HCT116 (cell line): Measurements from ENCODE around the gene HMX3. TPM values are rescaled to one million over a fixed set of nuclear protein-coding genes. Genes with fewer than 3 reads are reported as not detected.

Source experiments
- ATAC-seq: fragments of 200-7000 bp; cut with Tn5 transposase; 2 replicates; pipeline ENCODE4 v1.9.1; 2020; ENCODE audit warnings: mild to moderate bottlenecking, moderate library complexity
- BruUV-seq: library from RNA; stranded (reverse); fragments of 400-500 nt; replicated peaks from 2 replicates; lab custom pipeline; 2021; lab: Mats Ljungman, UMichigan
- CTCF ChIA-PET: fragments of 300-600 bp; sonication (Branson Sonifier 250); formaldehyde crosslinking; loops from one replicate; lab custom pipeline; 2021; ENCODE audit warnings: antibody characterized with exemption; lab: Charles Lee
- POLR2A ChIA-PET: fragments of 300-600, 350-600 bp; sonication (Branson Sonifier 250); formaldehyde crosslinking; loops from one replicate; lab custom pipeline; 2021; ENCODE audit warnings: antibody characterized with exemption; lab: Charles Lee
- RAD21 ChIA-PET, 2 experiments: fragments of 300-600 bp; sonication (Branson Sonifier 250); formaldehyde crosslinking; loops; one replicate each; lab custom pipeline; 2023; ENCODE audit warnings: low total read pairs in 2 of 2; ENCODE audit not compliant: uncharacterized antibody in 2 of 2, unreplicated experiment in 2 of 2, low non-redundant PET in 1 of 2; lab: Charles Lee
- DNase-seq: peaks from one replicate; pipeline ENCODE4 v3.0.0-alpha.2; 2010; ENCODE audit warnings: low read depth, low spot score
- H2AFZ ChIP-seq: fragments of 200-600 bp; shearing (Covaris generic), sonication (generic); 2 replicates; pipeline ENCODE4 v1.6.1; 2017; ENCODE audit warnings: low read depth, mixed run types, mixed read lengths, antibody characterized with exemption, low read length; ENCODE audit not compliant: poor library complexity, severe bottlenecking
- H3K27ac ChIP-seq: 2 replicates; pipeline ENCODE4 v1.5.1; 2012; ENCODE audit warnings: low read depth, low read length
- H3K27me3 ChIP-seq: fragments of 200-600 bp; sonication (generic); 2 replicates; pipeline ENCODE4 v1.6.1; 2016; ENCODE audit warnings: mixed run types, low read length, mixed read lengths; ENCODE audit not compliant: insufficient read depth
- H3K36me3 ChIP-seq, 2 experiments: fragments of 200-500 bp in 1 of 2; fragments of 200-600 bp in 1 of 2; sonication (Bioruptor generic) in 1 of 2; sonication (generic) in 1 of 2; 2 replicates each; pipeline versions ENCODE4 v1.5.1 to v1.6.1; 2014 to 2016; ENCODE audit warnings: low read length in 2 of 2, inconsistent platforms in 1 of 2, mixed read lengths in 1 of 2, mixed run types in 1 of 2; ENCODE audit not compliant: insufficient read depth in 2 of 2, control insufficient read depth in 1 of 2
- H3K4me1 ChIP-seq, 2 experiments: fragments of 200-600 bp in 1 of 2; sonication (generic) in 1 of 2; 2 replicates each; pipeline versions ENCODE4 v1.5.1 to v1.6.1; 2012 to 2017; ENCODE audit warnings: low read length in 2 of 2, inconsistent platforms in 1 of 2, mild to moderate bottlenecking in 1 of 2, mixed read lengths in 1 of 2, mixed run types in 1 of 2, moderate library complexity in 1 of 2; ENCODE audit not compliant: insufficient read depth in 2 of 2, control insufficient read depth in 1 of 2
- H3K4me2 ChIP-seq: fragments of 200-600 bp; sonication (generic); 2 replicates; pipeline ENCODE4 v1.6.1; 2017; ENCODE audit warnings: mixed run types, low read length, mixed read lengths
- H3K4me3 ChIP-seq, 2 experiments: fragments of 200-600 bp in 1 of 2; sonication (generic) in 1 of 2; replicated peaks in 1 of 2; 2 replicates each; pipeline ENCODE4 v1.5.1; 2011 to 2016; ENCODE audit warnings: low read length in 2 of 2, control low read depth in 1 of 2, low read depth in 1 of 2, mild to moderate bottlenecking in 1 of 2, mixed read lengths in 1 of 2, mixed run types in 1 of 2
- H3K79me2 ChIP-seq: fragments of 200-600 bp; sonication (generic); 2 replicates; pipeline ENCODE4 v1.6.1; 2017; ENCODE audit warnings: mild to moderate bottlenecking, mixed run types, low read length, moderate library complexity, mixed read lengths; ENCODE audit not compliant: insufficient read depth
- H3K9ac ChIP-seq: fragments of 200-600 bp; sonication (generic); 2 replicates; pipeline ENCODE4 v1.6.1; 2016; ENCODE audit warnings: low read length, mixed read lengths
- H3K9me2 ChIP-seq: fragments of 200-600 bp; sonication (generic), shearing (Covaris generic); 2 replicates; pipeline ENCODE4 v1.6.1; 2017; ENCODE audit warnings: mixed run types, mild to moderate bottlenecking, moderate library complexity; ENCODE audit not compliant: insufficient read depth
- H3K9me3 ChIP-seq, 2 experiments: fragments of 200-500 bp in 1 of 2; fragments of 200-600 bp in 1 of 2; sonication (Bioruptor generic) in 1 of 2; sonication (generic) in 1 of 2; 2 replicates each; pipeline ENCODE4 v1.6.1; 2014 to 2017; ENCODE audit warnings: low read length in 2 of 2, mixed read lengths in 2 of 2, inconsistent platforms in 1 of 2, low read depth in 1 of 2, mild to moderate bottlenecking in 1 of 2, mixed run types in 1 of 2, moderate library complexity in 1 of 2; ENCODE audit not compliant: control insufficient read depth in 1 of 2, insufficient read depth in 1 of 2
- H4K20me1 ChIP-seq: fragments of 200-600 bp; sonication (generic), shearing (Covaris generic); 2 replicates; pipeline ENCODE4 v1.6.1; 2017; ENCODE audit warnings: mixed run types, mild to moderate bottlenecking, moderate library complexity; ENCODE audit not compliant: insufficient read depth
- ATF3 ChIP-seq: IDR thresholded peaks from 2 replicates; pipeline ENCODE4 v1.6.1; 2012
- CEBPB ChIP-seq: IDR thresholded peaks from 2 replicates; pipeline ENCODE4 v1.6.1; 2012; ENCODE audit warnings: low read depth
- CTCF ChIP-seq, 3 experiments: fragments of 200-600 bp in 1 of 3; sonication (generic) in 1 of 3; IDR thresholded peaks in 2 of 3; conservative IDR thresholded peaks in 1 of 3; 2 replicates each; pipeline ENCODE4 v1.5.1; 2012 to 2017; ENCODE audit warnings: low read depth in 2 of 3, low read length in 2 of 3, antibody characterized with exemption in 1 of 3, borderline replicate concordance in 1 of 3, control low read depth in 1 of 3, mild to moderate bottlenecking in 1 of 3, mixed read lengths in 1 of 3, mixed run types in 1 of 3, moderate library complexity in 1 of 3; ENCODE audit not compliant: insufficient read depth in 1 of 3
- EGR1 ChIP-seq: IDR thresholded peaks from 2 replicates; pipeline ENCODE4 v1.6.1; 2012; ENCODE audit warnings: low read depth
- EZH2 ChIP-seq: fragments of 200-600 bp; sonication (generic); IDR thresholded peaks from 2 replicates; pipeline ENCODE4 v1.6.1; 2017; ENCODE audit warnings: antibody characterized with exemption, mixed run types
- EZH2phosphoT487 ChIP-seq: fragments of 200-600 bp; IDR thresholded peaks from 2 replicates; pipeline ENCODE4 v1.6.1; 2018; ENCODE audit warnings: antibody characterized with exemption, borderline replicate concordance
- FOSL1 ChIP-seq: IDR thresholded peaks from 2 replicates; pipeline ENCODE4 v1.6.1; 2012; ENCODE audit warnings: low read depth
- JUND ChIP-seq: IDR thresholded peaks from 2 replicates; pipeline ENCODE4 v1.6.1; 2012
- MAX ChIP-seq: IDR thresholded peaks from 2 replicates; pipeline ENCODE4 v1.6.1; 2012
- POLR2A ChIP-seq: IDR thresholded peaks from 2 replicates; pipeline ENCODE4 v1.7.0; 2011; ENCODE audit warnings: borderline replicate concordance; ENCODE audit not compliant: insufficient read depth, insufficient read length; ENCODE audit errors: extremely low read depth
- POLR2AphosphoS5 ChIP-seq: IDR thresholded peaks from 2 replicates; pipeline ENCODE4 v1.6.1; 2011; ENCODE audit warnings: mild to moderate bottlenecking, low read depth, low read length, moderate library complexity
- RAD21 ChIP-seq: IDR thresholded peaks from 2 replicates; pipeline ENCODE4 v1.6.1; 2012; ENCODE audit warnings: low read depth, mild to moderate bottlenecking
- SIN3A ChIP-seq: IDR thresholded peaks from 2 replicates; pipeline ENCODE4 v1.6.1; 2012; ENCODE audit warnings: low read depth
- SP1 ChIP-seq: IDR thresholded peaks from 2 replicates; pipeline ENCODE4 v1.6.1; 2012; ENCODE audit warnings: low read depth
- YY1 ChIP-seq: IDR thresholded peaks from 2 replicates; pipeline ENCODE4 v1.6.1; 2011; ENCODE audit warnings: low read length, low read depth, moderate library complexity, mild to moderate bottlenecking; ENCODE audit not compliant: insufficient replicate concordance; ENCODE audit errors: extremely low read depth
- ZBTB33 ChIP-seq: IDR thresholded peaks from 2 replicates; pipeline ENCODE4 v1.6.1; 2011; ENCODE audit warnings: mild to moderate bottlenecking, low read length, moderate library complexity; ENCODE audit not compliant: insufficient replicate concordance; ENCODE audit errors: extremely low read depth
- ZFX ChIP-seq: fragments of 450-650 bp; IDR thresholded peaks from 2 replicates; pipeline ENCODE4 v1.6.1; 2017
- ZNF274 ChIP-seq: fragments of 200-500 bp; sonication (Bioruptor generic); IDR thresholded peaks from 2 replicates; pipeline ENCODE4 v1.6.1; 2014; ENCODE audit warnings: mild to moderate bottlenecking, low read depth, low read length, inconsistent platforms
- intact Hi-C: fragments of 100-400 bp; cut with micrococcal nuclease; formaldehyde crosslinking; loops from 2 replicates; pipeline ENCODE4 v1.10.0; 2022
- total RNA-seq: library from RNA; stranded (reverse); gene quantifications from one replicate; pipeline ENCODE4 v1.2.1, GENCODE V29; 2021; ENCODE audit not compliant: unreplicated experiment

The HMX3 gene
- total RNA-seq, 1 experiment from 2014 or later: not detected

- H3K4me3 ChIP-seq: no peak overlapping the region
- H3K27me3 ChIP-seq: peaks cover 17% of the 10 kb centered on the region; the same call in 1 of the 2 replicates
- no peak overlapping the region for H3K4me2 ChIP-seq
- ChIA-PET RAD21 (no interaction called here), POLR2A (no interaction called here), CTCF (no interaction called here)
- no peak overlapping the region for H3K9ac ChIP-seq
- no peak overlapping the region for H2AFZ ChIP-seq
- H3K27ac ChIP-seq: no peak overlapping the region
- no peaks in the 10 kb centered on the region for H3K9me2 ChIP-seq
- no peak for ATAC-seq
- no peaks in the 10 kb centered on the region for H3K36me3 ChIP-seq
- no peak for TF ChIP-seq POLR2AphosphoS5
- H3K4me1 ChIP-seq: no peaks in the 10 kb centered on the region
- no TSS peak for BruUV-seq
- no peaks in the 10 kb centered on the region for H3K9me3 ChIP-seq
- no peaks in the 10 kb centered on the region for H3K79me2 ChIP-seq
- intact Hi-C loops: no loop called here
- DNase-seq: no peak
- H4K20me1 ChIP-seq: no peaks in the 10 kb centered on the region
These were observed 49.5 kb upstream of the HMX3 start for GRCh38 chr10:123086281-123086680.

GRCh38 chr10:123087348-123087747 lies 48.4 kb upstream of the HMX3 start:
- no peaks in the 10 kb centered on the region for H3K9me2 ChIP-seq
- intact Hi-C loops: no loop called here
- no peaks in the 10 kb centered on the region for H3K36me3 ChIP-seq
- ChIA-PET POLR2A (no interaction called here), RAD21 (no interaction called here), CTCF (no interaction called here)
- no TSS peak for BruUV-seq
- DNase-seq (no peak), ATAC-seq (no peak)
- H3K9me3 ChIP-seq: no peaks in the 10 kb centered on the region
- H3K27me3 ChIP-seq: peaks cover 26% of the 10 kb centered on the region; the same call in 1 of the 2 replicates
- H3K9ac ChIP-seq: no peak overlapping the region
- H3K4me1 ChIP-seq: no peaks in the 10 kb centered on the region
- H3K27ac ChIP-seq: no peak overlapping the region
- no peak for TF ChIP-seq JUND
- TF ChIP-seq MAX: no peak
- no peak for TF ChIP-seq EZH2
- no peak for TF ChIP-seq EZH2phosphoT487
- TF ChIP-seq EGR1: no peak
- TF ChIP-seq ZFX: no peak
- no peak for TF ChIP-seq ATF3
- TF ChIP-seq POLR2AphosphoS5: no peak
- no peak for TF ChIP-seq SP1
- TF ChIP-seq ZBTB33: no peak
- TF ChIP-seq POLR2A: no peak
- TF ChIP-seq CEBPB: no peak
- no peak for TF ChIP-seq RAD21
- no peak for TF ChIP-seq SIN3A
- TF ChIP-seq FOSL1: no peak
- TF ChIP-seq ZNF274: no peak
- no peak for TF ChIP-seq CTCF (IDR thresholded peaks at IDR 0.05 in 2 of 3, conservative IDR thresholded peaks at IDR 0.05 in 1 of 3; ENCODE audit: borderline replicate concordance in 1 of 3, insufficient read depth in 1 of 3, low read depth in 2 of 3, low read length in 2 of 3)
- no peak for TF ChIP-seq YY1
- H2AFZ ChIP-seq: no peak overlapping the region
- no peak overlapping the region for H3K4me2 ChIP-seq
- H3K4me3 ChIP-seq: no peak overlapping the region
- H3K79me2 ChIP-seq: no peaks in the 10 kb centered on the region
- H4K20me1 ChIP-seq: no peaks in the 10 kb centered on the region
